Body of pancreas (tissue), 4 donors: ENCODE data around the gene FMO5.

Source experiments
- CTCF ChIP-seq, 7 experiments: fragments of 450-650 bp in 4 of 7; fragments of 200-600 bp in 3 of 7; sonication (generic) in 3 of 7; IDR thresholded peaks; one replicate each; pipeline ENCODE4 v1.5.1; 2016 to 2019; ENCODE audit warnings: antibody characterized with exemption in 7 of 7
- POLR2A ChIP-seq, 3 donors: fragments of 450-650 bp; IDR thresholded peaks; one replicate each; pipeline ENCODE4 v1.6.1; 2016; ENCODE audit warnings: antibody characterized with exemption in 3 of 3, mild to moderate bottlenecking in 2 of 3

GRCh38 chr1:147202576-147202975 is 22.6 kb downstream of the FMO5 start:
- TF ChIP-seq CTCF (IDR thresholded peaks at IDR 0.05) (no peak), POLR2A (IDR thresholded peaks at IDR 0.05) (no peak)
